ENCODE results near the gene AP4E1.
"Not testable (repeated sequence)": the region's sequence is repeated elsewhere in the genome, so short reads cannot be mapped to it uniquely, and the experiment has no call there.

The AP4E1 gene

GRCh38 chr15:50953302-50953701 is 44.8 kb downstream of the AP4E1 start:
- no peak overlapping the region for H3K4me3 ChIP-seq (ENCODE audit: low read depth in 1 of 2, low read length in 2 of 2)
- H3K4me1 ChIP-seq (ENCODE audit: control insufficient read depth in 1 of 2, insufficient read depth in 2 of 2, low read length in 2 of 2) = no peaks in the 10 kb centered on the region
- H3K9me3 ChIP-seq (ENCODE audit: control insufficient read depth in 1 of 2, low read length in 2 of 2) = no peaks in the 10 kb centered on the region
- peaks cover 20 to 54% of the 10 kb centered on the region in 2 donors for H3K36me3 ChIP-seq (ENCODE audit: control insufficient read depth in 1 of 2, insufficient read depth in 2 of 2, low read length in 2 of 2)
- H3K27ac ChIP-seq (ENCODE audit: low read length) = no peak overlapping the region
- no peaks in the 10 kb centered on the region for H3K27me3 ChIP-seq (ENCODE audit: low read depth, low read length)

GRCh38 chr15:50954837-50955236 is 46.4 kb downstream of the AP4E1 start:
- not testable (repeated sequence) for H3K4me3 ChIP-seq (ENCODE audit: low read depth in 1 of 2, low read length in 2 of 2); H3K27me3 ChIP-seq (ENCODE audit: low read depth, low read length); H3K4me1 ChIP-seq (ENCODE audit: control insufficient read depth in 1 of 2, insufficient read depth in 2 of 2, low read length in 2 of 2); H3K27ac ChIP-seq (ENCODE audit: low read length); H3K9me3 ChIP-seq (ENCODE audit: control insufficient read depth in 1 of 2, low read length in 2 of 2)
- peaks cover 34 to 63% of the 10 kb centered on the region in 2 donors for H3K36me3 ChIP-seq (ENCODE audit: control insufficient read depth in 1 of 2, insufficient read depth in 2 of 2, low read length in 2 of 2)

- Histone ChIP-seq H3K36me3 (ENCODE audit: control insufficient read depth in 1 of 2, insufficient read depth in 2 of 2, low read length in 2 of 2) (peaks cover 19 to 67% of the 10 kb centered on the region in 2 donors), H3K27ac (ENCODE audit: low read length) (no peak overlapping the region), H3K27me3 (ENCODE audit: low read depth, low read length) (no peaks in the 10 kb centered on the region), H3K4me3 (ENCODE audit: low read depth in 1 of 2, low read length in 2 of 2) (no peak overlapping the region), H3K4me1 (ENCODE audit: control insufficient read depth in 1 of 2, insufficient read depth in 2 of 2, low read length in 2 of 2) (no peaks in the 10 kb centered on the region), H3K9me3 (ENCODE audit: control insufficient read depth in 1 of 2, low read length in 2 of 2) (peaks cover 0 to 14% of the 10 kb centered on the region in 2 donors)
These were observed 51.2 kb downstream of the AP4E1 start for GRCh38 chr15:50959717-50960116.

GRCh38 chr15:50964075-50964474 is 55.6 kb downstream of the AP4E1 start:
- Histone ChIP-seq H3K27me3 (ENCODE audit: low read depth, low read length) (no peaks in the 10 kb centered on the region), H3K4me3 (ENCODE audit: low read depth in 1 of 2, low read length in 2 of 2) (no peak overlapping the region), H3K9me3 (ENCODE audit: control insufficient read depth in 1 of 2, low read length in 2 of 2) (peaks cover 0 to 20% of the 10 kb centered on the region in 2 donors), H3K36me3 (ENCODE audit: control insufficient read depth in 1 of 2, insufficient read depth in 2 of 2, low read length in 2 of 2) (peaks cover 9 to 50% of the 10 kb centered on the region in 2 donors), H3K4me1 (ENCODE audit: control insufficient read depth in 1 of 2, insufficient read depth in 2 of 2, low read length in 2 of 2) (no peaks in the 10 kb centered on the region), H3K27ac (ENCODE audit: low read length) (no peak overlapping the region)

GRCh38 chr15:50968353-50968752 is 59.9 kb downstream of the AP4E1 start:
- no peak overlapping the region for H3K27ac ChIP-seq (ENCODE audit: low read length)
- H3K4me3 ChIP-seq (ENCODE audit: low read depth in 1 of 2, low read length in 2 of 2) = no peak overlapping the region
- peaks cover 7 to 55% of the 10 kb centered on the region in 2 donors for H3K36me3 ChIP-seq (ENCODE audit: control insufficient read depth in 1 of 2, insufficient read depth in 2 of 2, low read length in 2 of 2)
- no peaks in the 10 kb centered on the region for H3K27me3 ChIP-seq (ENCODE audit: low read depth, low read length)
- no peaks in the 10 kb centered on the region for H3K4me1 ChIP-seq (ENCODE audit: control insufficient read depth in 1 of 2, insufficient read depth in 2 of 2, low read length in 2 of 2)
- H3K9me3 ChIP-seq (ENCODE audit: control insufficient read depth in 1 of 2, low read length in 2 of 2) = peaks cover 3 to 36% of the 10 kb centered on the region in 2 donors

- Histone ChIP-seq H3K9me3 (ENCODE audit: control insufficient read depth in 1 of 2, low read length in 2 of 2) (peaks cover 3 to 21% of the 10 kb centered on the region in 2 donors), H3K4me3 (ENCODE audit: low read depth in 1 of 2, low read length in 2 of 2) (no peak overlapping the region), H3K36me3 (ENCODE audit: control insufficient read depth in 1 of 2, insufficient read depth in 2 of 2, low read length in 2 of 2) (peaks cover 7 to 54% of the 10 kb centered on the region in 2 donors)
These were observed 62.0 kb downstream of the AP4E1 start for GRCh38 chr15:50970524-50970923.

GRCh38 chr15:50971115-50971514 is 62.6 kb downstream of the AP4E1 start:
- no peaks in the 10 kb centered on the region for H3K4me1 ChIP-seq (ENCODE audit: control insufficient read depth in 1 of 2, insufficient read depth in 2 of 2, low read length in 2 of 2)
- no peaks in the 10 kb centered on the region for H3K27me3 ChIP-seq (ENCODE audit: low read depth, low read length)
- H3K4me3 ChIP-seq (ENCODE audit: low read depth in 1 of 2, low read length in 2 of 2) = no peak overlapping the region
- peaks cover 3 to 21% of the 10 kb centered on the region in 2 donors for H3K9me3 ChIP-seq (ENCODE audit: control insufficient read depth in 1 of 2, low read length in 2 of 2)
- H3K36me3 ChIP-seq (ENCODE audit: control insufficient read depth in 1 of 2, insufficient read depth in 2 of 2, low read length in 2 of 2) = peaks cover 7 to 54% of the 10 kb centered on the region in 2 donors
- H3K27ac ChIP-seq (ENCODE audit: low read length) = no peak overlapping the region

More at GRCh38 chr15:50970524-50970923, 62.0 kb downstream of the AP4E1 start:
- Histone ChIP-seq H3K4me1 (ENCODE audit: control insufficient read depth in 1 of 2, insufficient read depth in 2 of 2, low read length in 2 of 2) (no peaks in the 10 kb centered on the region), H3K27me3 (ENCODE audit: low read depth, low read length) (no peaks in the 10 kb centered on the region), H3K27ac (ENCODE audit: low read length) (no peak overlapping the region)

- H3K9me3 ChIP-seq (ENCODE audit: control insufficient read depth in 1 of 2, low read length in 2 of 2) = peaks cover 3 to 21% of the 10 kb centered on the region in 2 donors
These were observed 63.1 kb downstream of the AP4E1 start for GRCh38 chr15:50971542-50971941.

GRCh38 chr15:50973605-50974004 is 65.1 kb downstream of the AP4E1 start:
- Histone ChIP-seq H3K27ac (ENCODE audit: low read length) (no peak overlapping the region), H3K27me3 (ENCODE audit: low read depth, low read length) (no peaks in the 10 kb centered on the region), H3K36me3 (ENCODE audit: control insufficient read depth in 1 of 2, insufficient read depth in 2 of 2, low read length in 2 of 2) (peaks cover 7 to 42% of the 10 kb centered on the region in 2 donors), H3K4me3 (ENCODE audit: low read depth in 1 of 2, low read length in 2 of 2) (no peak overlapping the region), H3K4me1 (ENCODE audit: control insufficient read depth in 1 of 2, insufficient read depth in 2 of 2, low read length in 2 of 2) (no peaks in the 10 kb centered on the region), H3K9me3 (ENCODE audit: control insufficient read depth in 1 of 2, low read length in 2 of 2) (peaks cover 3 to 21% of the 10 kb centered on the region in 2 donors)

More at GRCh38 chr15:50971542-50971941, 63.1 kb downstream of the AP4E1 start:
- peaks cover 7 to 54% of the 10 kb centered on the region in 2 donors for H3K36me3 ChIP-seq (ENCODE audit: control insufficient read depth in 1 of 2, insufficient read depth in 2 of 2, low read length in 2 of 2)
- no peaks in the 10 kb centered on the region for H3K27me3 ChIP-seq (ENCODE audit: low read depth, low read length)
- H3K27ac ChIP-seq (ENCODE audit: low read length) = no peak overlapping the region
- H3K4me1 ChIP-seq (ENCODE audit: control insufficient read depth in 1 of 2, insufficient read depth in 2 of 2, low read length in 2 of 2) = no peaks in the 10 kb centered on the region
- no peak overlapping the region for H3K4me3 ChIP-seq (ENCODE audit: low read depth in 1 of 2, low read length in 2 of 2)

- no peak overlapping the region for H3K27ac ChIP-seq (ENCODE audit: low read length)
- H3K27me3 ChIP-seq (ENCODE audit: low read depth, low read length) = no peaks in the 10 kb centered on the region
- H3K9me3 ChIP-seq (ENCODE audit: control insufficient read depth in 1 of 2, low read length in 2 of 2) = peaks cover 0 to 5% of the 10 kb centered on the region in 2 donors
- H3K36me3 ChIP-seq (ENCODE audit: control insufficient read depth in 1 of 2, insufficient read depth in 2 of 2, low read length in 2 of 2) = peaks cover 4 to 29% of the 10 kb centered on the region in 2 donors
- H3K4me1 ChIP-seq (ENCODE audit: control insufficient read depth in 1 of 2, insufficient read depth in 2 of 2, low read length in 2 of 2) = no peaks in the 10 kb centered on the region
- no peak overlapping the region for H3K4me3 ChIP-seq (ENCODE audit: low read depth in 1 of 2, low read length in 2 of 2)
These were observed 68.7 kb downstream of the AP4E1 start for GRCh38 chr15:50977162-50977561.

- Histone ChIP-seq H3K4me1 (ENCODE audit: control insufficient read depth in 1 of 2, insufficient read depth in 2 of 2, low read length in 2 of 2) (no peaks in the 10 kb centered on the region), H3K27me3 (ENCODE audit: low read depth, low read length) (no peaks in the 10 kb centered on the region), H3K4me3 (ENCODE audit: low read depth in 1 of 2, low read length in 2 of 2) (no peak overlapping the region), H3K27ac (ENCODE audit: low read length) (no peak overlapping the region), H3K9me3 (ENCODE audit: control insufficient read depth in 1 of 2, low read length in 2 of 2) (no peaks in the 10 kb centered on the region), H3K36me3 (ENCODE audit: control insufficient read depth in 1 of 2, insufficient read depth in 2 of 2, low read length in 2 of 2) (peaks cover 4 to 20% of the 10 kb centered on the region in 2 donors)
These were observed 70.1 kb downstream of the AP4E1 start for GRCh38 chr15:50978580-50978979.

- Histone ChIP-seq H3K36me3 (ENCODE audit: control insufficient read depth in 1 of 2, insufficient read depth in 2 of 2, low read length in 2 of 2) (peaks cover 9 to 18% of the 10 kb centered on the region in 2 donors), H3K27me3 (ENCODE audit: low read depth, low read length) (no peaks in the 10 kb centered on the region), H3K27ac (ENCODE audit: low read length) (no peak overlapping the region), H3K4me1 (ENCODE audit: control insufficient read depth in 1 of 2, insufficient read depth in 2 of 2, low read length in 2 of 2) (no peaks in the 10 kb centered on the region), H3K9me3 (ENCODE audit: control insufficient read depth in 1 of 2, low read length in 2 of 2) (no peaks in the 10 kb centered on the region), H3K4me3 (ENCODE audit: low read depth in 1 of 2, low read length in 2 of 2) (no peak overlapping the region)
These were observed 70.6 kb downstream of the AP4E1 start for GRCh38 chr15:50979041-50979440.
